NCI-H1092 treated with DMSO at 0.1 percent for 48 hours (cell line): ENCODE measurements around the gene FRZB.
"Not testable (repeated sequence)": the region's sequence is repeated elsewhere in the genome, so short reads cannot be mapped to it uniquely, and the experiment has no call there.

Source experiments
- DNase-seq: peaks from one replicate; lab custom pipeline; 2025; lab: John Stamatoyannopoulos, UW

Gene FRZB

DNA sequence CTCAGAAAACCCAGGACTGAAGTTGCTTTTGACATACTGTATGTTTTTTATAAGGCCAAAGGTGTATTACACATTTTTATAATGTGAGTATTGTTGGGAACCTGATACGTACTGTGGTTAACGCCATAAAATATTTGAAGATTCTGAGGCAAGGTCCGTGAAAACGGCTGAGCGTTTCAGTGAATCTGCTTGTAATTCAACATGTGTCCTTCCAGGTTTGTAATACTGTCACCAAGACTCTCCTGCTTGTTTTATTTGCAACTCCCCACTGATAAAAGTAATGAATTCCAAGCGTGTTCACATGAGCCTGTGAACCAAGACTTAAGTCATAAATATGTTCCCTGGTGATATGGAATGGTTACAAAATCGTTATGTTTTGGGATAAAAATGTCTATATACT, 23.9 kb upstream of the FRZB start:
- DNase-seq = no peak

DNA sequence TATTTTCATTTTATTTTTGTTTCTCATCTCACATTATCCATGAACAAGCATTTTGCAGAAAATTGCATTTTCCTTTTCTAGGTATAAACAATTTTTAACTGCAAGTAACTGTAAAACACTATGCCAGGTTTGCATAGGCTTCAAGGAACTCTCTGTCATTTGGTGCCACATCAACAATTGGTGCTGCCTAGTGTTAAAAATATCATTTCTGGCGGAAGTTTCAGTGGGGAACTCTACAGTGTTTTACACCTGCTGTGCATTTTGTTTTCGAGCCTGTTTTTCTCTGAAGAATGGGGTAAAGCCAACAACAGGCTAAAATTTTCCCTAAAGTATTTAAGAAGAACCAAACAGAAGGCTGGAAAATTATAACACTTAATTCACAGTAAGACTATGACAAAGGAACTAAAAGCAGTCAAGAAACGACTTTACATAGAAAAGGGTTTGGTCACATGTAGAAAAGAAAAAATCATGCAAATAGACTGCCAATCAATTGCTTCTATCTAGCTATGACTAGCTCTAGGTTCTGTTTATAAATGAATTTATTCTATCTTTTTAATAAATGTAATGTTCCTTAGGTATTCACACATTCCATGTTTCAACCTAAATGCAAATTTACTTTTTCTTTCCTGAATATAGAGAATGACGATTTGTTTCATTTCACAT, 21.4 kb upstream of the FRZB start:
- DNase-seq = no peak

DNA sequence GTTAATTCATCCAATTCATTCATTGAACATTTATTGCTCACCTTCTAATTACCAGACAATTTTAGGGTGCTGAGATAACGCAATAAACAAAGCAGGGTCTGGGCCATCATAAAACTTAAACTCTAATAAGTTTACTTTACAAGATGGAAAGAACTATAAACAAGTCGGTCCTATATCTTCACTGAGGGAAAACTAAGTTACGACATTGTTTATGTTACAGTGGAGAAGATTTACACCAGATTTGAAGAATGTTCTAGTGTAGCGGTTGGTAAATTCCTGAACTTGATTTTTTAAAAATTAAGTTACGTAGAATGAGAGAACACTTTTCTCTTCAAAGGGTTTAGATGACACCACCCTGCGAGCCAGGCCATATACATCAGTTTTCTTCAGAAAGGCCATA, 20.7 kb upstream of the FRZB start:
- no peak for DNase-seq

DNA sequence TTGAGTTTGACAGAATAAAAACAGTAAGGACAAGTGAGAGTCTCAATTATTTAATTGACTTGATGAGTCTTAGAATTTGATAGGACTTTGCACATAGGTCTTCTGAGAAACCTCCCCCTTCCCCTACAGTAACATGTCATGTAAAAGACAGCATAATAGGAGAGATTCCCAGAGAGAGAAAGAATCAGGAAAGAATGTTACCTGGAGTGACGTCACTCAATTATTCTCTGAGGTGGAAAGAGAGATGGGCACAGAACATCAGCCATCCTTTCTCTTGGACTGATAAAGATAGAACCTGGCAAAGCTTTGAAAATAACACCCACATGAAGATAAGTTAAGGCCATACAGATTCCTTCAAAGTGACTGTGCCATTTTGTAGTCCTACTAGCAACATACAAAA, 19.3 kb upstream of the FRZB start:
- DNase-seq = no peak

DNA sequence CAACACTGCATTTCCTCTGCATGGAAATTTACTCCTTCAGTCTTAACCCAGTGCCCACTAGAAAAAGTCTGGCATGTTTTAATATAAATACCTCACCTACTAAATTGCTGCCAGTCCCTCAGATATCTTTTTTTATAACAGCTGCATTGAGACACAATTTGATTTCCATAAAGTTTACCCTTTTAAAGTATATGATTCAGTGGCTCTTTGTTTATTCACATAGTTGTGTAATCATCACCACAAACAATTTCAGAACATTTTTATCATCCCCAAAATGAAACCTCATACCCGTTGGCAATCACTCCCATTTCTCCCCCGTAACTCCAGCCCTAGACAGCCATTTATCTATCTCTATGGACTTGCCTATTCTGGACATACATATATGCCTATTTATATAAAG, 17.0 kb upstream of the FRZB start:
- DNase-seq = no peak

DNA sequence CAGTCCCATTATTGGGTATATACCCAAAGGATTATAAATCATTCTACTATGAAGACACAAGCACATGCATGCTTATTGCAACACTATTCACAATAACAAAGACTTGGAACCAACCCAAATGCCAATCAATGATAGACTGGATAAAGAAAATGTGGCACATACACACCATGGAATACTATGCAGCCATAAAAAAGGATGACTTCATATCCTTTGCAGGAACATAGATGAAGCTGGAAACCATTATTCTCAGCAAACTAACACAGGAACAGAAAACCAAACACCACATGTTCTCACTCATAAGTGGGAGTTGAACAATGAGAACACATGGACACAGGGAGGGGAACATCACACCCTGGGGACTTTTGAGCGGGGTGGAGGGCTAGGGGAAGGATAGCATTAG, 13.7 kb upstream of the FRZB start:
- not testable (repeated sequence) for DNase-seq

DNA sequence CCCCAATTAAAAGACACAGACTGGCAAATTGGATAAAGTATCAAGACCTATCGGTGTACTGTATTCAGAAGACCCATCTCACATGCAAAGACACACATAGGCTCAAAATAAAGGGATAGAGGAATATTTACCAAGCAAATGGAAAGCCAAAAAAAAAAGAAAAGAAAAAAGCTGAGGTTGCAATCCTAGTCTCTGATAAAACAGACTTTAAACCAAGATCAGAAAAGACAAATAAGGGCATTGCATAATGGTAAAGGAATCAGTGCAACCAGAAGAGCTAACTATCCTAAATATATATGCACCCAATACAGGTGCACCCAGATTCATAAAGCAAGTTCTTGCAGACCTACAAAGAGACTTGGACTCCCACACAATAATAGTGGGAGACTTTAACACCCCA, 10.2 kb upstream of the FRZB start:
- DNase-seq = not testable (repeated sequence)

DNA sequence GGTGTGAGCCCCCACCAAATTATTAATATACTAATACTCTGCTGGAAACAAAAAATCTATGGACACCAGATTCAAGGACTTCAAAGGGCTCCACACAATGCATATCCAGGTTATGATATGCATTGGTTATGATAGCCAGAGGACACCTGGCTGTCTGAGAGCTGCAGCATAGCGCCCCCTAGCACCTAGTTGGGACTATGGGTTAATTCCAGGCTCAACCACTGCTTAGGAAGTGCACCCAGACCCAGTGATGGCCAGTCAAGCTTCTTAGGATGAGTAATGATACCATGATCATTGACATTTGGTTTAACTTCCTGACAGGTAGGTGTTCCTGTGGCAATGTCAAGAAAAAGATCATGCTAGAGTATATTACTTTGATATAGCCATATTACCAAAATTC, 3.8 kb upstream of the FRZB start:
- DNase-seq = peak; percentile 8

DNA sequence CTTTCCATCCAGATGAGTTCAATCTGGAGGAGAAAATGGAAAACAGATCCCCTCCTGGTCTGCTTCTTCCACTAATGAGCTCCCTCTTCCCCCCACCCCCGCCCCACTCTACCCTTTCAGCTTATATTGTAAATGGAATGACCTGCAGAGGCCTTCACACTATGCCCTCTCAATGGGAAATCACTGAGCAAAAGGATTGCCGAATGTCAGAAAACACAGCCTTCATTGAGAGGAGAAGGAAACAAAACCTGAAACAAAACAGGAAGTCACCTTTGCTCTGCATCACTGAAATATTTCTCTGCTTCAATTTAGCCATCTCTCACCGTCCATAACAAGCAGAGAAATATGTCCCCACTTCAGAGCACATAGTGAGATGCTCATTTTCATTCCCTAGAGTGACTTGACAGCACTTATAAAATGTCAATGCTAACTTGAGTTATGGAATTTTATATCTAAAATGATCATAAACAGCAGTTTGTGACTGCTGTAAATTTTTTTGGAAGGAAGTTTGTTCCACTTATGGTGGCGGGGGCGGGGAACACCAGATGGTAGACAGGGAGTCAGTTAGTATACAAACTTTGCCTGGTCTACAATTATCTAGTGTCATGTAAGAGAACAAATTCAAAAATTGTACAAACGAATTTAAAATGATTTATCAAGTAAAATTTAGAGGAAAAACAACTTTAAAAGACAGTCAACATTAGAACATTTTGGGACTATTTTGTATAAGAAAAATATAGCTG, 1.8 kb upstream of the FRZB start:
- no peak for DNase-seq

DNA sequence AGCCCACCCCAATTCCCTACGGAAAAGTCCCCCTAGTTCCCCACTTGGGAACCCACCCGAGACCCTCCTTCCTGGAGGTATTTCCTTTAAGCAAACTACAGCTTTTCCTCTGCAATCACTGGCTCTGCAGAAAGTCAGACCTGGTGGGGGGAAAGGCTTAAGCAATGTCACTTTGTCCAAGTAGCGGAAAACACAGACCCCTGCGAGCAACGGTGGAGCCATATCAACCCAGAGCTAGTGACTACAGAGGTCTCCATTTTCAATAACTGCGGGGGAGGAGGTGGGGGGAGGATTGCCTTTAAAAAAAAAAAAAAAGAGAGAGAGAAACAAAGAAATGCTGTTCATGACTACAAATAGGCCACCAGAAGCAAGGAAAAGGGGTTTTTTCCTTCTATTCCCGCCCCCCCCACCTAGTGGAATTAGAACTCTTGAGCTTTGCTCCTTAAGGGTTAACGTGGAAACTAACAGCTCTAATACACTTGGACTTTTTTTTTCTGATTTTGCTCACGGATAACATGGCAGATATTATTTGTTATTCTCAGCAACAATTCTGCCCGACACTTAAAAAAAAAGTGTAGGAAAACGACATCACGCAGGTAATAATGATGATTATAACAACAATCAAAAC, 1.1 kb upstream of the FRZB start:
- no peak for DNase-seq

DNA sequence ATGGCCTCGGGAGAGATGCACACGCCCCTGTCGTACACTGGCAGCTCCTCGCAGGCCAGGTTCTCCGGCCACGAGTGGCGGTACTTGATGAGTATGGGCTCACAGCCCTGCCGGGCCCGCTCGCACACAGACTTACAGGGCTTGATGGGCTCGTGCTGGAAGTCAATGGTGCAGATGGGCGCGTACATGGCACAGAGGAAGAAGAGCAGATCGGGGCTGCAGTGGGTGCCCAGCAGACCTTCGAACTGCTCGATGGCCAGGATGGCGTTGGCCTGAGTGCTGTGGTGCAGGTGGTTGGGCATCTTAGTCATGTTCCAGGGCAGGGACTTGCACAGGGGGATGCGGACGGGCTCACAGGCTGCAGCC, 359 bp downstream of the FRZB start:
- no peak for DNase-seq

DNA sequence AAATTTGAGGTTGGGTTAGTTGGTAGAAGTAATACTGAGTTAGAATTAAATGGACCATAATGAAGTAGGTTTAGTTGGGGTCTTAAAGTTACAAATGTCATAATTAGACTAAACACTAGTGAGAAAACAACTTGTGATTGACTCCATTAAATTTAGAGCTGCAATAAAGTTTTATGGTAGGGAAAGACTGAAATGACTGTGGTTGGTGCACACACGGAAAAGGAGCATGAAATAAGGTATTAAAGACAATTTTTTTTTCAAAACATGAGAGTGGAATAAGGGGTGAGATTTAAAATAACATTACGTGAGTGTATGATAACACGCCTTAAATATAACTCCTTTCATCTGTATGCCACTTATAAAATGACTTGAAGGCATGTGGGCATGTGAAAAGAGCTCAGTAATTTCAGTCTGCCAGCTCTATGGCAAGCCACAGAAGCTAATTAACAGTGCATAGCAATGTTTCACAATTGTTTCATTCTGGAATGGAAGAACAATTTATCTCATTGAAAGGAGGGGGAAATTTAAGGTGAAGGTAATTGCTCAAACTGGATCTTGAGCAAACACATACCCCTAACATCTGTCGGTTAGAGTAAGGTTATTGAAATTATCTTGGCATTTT, 1.4 kb downstream of the FRZB start:
- no peak for DNase-seq

DNA sequence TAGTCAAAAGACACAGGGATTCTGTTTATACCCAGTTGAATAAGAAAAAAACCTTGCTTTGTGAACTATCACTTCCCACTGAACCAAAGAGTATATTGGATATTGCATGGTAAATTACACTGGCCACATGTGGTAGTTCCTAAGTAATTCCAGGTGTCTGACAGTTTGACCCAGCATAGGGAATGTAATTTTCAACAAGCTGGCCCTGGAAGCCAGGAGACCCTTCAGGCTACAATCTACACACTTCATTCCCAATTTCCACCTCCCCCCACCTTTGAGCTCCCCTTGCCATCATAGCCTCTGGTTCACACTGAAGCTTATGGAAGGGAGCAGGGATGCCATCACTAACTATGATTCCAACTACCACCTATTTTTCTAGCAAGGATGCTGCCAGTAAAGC, 2.8 kb downstream of the FRZB start:
- DNase-seq = no peak

DNA sequence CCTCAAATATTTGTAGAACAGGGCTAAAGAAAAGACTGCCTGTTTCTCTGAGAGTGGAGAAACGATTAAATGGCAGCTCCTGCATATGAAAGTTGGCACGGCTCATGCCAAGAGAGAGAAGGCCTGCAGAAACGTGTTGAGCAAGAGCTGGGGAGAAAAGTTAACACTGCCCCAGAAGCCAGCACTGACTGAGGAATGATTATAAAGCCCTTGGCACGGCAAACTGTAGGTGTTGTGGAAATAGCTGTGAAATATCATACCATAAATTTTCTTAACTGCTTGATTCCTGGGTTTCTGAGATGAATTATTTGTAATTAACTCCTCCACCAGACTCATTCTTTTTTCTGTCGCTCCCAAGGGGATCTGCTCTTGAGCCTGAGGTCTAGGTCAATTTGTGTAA, 4.3 kb downstream of the FRZB start:
- no peak for DNase-seq

DNA sequence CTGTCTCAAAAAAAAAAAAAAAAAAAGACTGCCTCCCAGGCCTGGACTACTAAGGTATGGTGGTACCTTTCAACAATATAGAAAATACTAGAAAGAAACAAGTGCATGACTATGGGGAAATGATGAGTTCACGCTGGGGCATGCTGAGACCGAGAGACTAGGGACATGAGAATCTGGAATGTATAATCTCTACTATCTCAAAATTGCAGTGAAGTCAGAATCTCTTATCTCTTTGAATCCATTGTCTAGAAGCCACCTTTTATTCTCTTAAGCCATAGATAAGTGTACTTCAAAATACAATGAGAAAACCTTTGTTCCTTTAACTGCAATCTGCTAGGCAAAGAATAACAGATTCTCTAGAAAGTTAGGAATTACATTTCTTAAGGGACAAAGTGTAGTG, 5.6 kb downstream of the FRZB start:
- DNase-seq = no peak

DNA sequence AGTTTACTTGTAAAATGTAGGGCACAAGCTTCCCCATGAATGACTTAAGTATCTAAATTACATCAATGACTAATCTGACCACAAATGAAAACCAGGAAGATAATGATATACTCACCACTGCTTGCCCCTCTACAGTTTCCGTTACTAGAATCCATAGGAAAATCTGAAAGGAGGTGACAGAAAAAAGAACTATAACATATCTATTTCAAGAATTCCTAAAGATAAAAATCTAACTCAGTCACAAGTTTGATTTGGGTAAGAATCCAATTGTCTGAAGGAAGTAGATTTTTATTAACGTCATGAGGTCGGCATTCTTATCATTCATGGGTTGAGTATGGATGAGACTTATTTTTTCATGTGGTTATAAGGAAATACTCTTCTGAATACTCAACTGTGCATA, 7.8 kb downstream of the FRZB start:
- DNase-seq = no peak

DNA sequence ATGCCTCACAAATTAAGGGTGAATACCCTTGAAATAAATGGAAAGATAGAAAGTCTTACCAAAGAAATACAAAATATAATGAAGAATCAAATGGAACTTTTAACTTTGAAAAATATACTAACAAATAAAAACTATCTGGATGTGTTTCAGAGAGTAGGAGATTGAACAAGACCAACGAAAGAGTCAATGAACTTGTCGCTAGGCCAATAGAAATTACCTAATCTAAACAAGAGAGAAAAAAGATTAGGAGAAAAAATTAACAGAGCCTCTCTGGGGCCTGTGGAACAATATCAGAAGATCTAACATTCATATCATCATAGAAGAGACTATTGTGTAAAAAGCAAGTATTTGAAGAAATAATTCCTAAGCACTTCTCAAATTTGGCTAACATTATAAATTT, 11.1 kb downstream of the FRZB start:
- DNase-seq = no peak

DNA sequence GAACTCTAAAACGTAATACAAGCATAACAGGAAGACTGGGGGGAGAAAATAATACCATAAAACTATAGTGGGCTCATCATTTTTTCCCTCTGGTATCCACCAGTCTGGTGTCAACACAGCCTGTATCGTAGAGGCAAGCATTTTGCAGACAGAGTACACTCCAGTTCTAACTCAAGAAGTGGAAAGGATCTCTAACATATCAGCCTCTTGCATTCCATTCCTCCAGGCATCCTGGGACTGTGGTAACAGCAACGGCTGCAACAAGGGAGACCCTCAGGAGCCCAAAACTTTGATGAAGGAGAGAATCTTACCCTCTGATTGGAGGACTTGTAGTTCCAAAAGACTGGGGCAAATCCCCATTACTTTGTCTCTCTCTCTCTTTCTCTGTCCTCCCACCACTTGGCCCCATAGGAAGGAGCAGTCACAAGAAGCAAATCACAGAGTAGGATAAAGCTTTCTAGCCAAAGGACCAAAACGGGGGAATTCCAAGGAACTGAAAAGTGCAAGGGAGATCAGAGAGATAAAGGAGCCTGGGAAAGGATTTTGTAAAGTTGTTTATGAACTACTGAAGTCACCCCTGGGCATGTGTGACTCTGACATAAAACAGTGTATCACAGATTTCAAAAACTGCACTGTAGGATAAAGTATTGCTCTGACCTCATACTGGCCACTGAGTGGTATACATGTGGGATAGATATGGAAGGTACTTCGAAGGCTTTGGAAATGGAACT, 11.9 kb downstream of the FRZB start:
- DNase-seq = no peak

DNA sequence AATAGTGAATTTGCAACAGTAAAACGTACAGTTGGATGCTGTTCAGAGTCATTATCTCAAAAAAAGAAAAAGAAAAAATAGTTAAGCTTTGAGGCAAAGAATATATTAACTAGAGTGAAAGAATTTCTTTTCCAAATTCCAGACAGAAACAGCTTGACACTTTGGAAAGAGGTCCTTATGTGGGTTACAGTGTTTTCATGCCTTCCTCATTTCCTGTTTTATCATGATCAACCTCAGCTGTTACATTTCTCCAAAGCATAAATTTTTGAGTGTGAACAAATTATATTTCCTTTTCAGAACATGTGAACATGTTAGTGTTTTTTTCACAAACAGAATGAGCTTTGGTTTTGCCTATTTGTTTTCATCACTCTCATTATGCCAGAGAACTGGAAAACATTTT, 13.6 kb downstream of the FRZB start:
- no peak for DNase-seq

DNA sequence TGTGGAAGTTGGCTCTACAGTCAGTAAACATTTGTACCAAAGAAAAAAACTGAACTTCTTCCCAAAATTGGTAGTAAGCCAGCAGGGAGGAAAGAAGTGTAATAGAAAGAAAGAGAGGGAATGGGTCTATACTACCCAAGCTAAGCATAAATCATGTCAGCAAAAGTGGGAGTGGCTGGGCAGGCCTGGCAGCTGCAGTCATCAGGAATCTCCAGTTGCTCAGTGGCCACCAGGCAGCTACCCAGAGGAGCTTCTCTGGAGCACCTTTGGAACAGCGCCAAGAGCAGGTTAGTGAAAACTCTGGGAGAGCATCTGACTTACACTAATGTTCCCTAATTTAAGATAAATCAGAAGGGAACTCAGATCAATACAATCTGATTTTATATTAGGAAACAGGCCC, 14.3 kb downstream of the FRZB start:
- DNase-seq = no peak

DNA sequence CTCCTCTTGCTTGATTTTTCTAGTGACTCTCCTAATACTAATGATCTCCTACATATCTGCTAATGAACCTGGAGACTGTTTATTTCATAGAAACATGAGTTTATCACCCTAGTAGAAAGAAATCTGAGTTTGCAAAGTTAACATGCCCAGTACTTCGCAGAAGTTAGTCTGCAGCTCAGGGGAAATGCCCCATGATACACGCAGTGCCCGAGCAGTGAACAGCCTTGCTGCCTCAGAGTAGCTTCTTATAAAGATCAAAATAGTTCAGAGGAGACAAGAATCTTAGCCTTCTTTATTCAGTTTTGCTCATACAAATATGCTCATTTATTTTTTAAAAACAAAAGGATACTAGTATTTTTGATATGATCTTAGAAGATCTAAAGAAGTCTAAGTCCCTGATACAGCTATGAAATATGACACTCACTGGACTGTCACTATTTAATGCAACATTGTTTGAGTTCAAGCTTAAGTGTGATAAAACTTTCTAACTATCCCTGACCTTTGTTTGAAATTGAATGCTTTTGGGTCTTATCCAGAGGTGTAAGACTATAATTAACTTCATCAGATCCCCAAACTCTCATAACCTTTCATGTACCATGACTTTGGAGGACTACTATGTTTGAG, 20.5 kb downstream of the FRZB start:
- DNase-seq = no peak

DNA sequence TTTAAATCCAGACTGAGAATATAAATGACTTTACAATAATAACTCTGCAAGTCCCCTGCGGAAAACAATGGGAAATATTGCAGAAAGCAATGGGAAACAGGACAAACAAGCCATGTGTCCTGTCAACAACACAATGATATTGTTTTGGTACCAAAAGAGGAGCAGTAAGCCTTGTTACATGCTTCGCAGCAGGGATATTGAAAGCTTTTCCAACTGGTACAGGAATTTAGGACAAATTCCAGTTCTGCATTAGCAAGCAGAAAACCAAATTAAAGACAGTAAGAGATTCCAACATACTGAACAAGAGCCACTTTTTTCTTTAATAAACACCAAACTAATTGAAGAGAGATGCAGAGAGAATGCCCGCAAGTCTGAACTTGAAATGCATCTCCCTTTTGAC, 30.0 kb downstream of the FRZB start:
- DNase-seq = no peak
